Body of pancreas (tissue), 4 donors: Measurements from ENCODE around the gene DYNLT2.

ENCODE experiments used
- CTCF ChIP-seq, 7 experiments: fragments of 450-650 bp in 4 of 7; fragments of 200-600 bp in 3 of 7; sonication (generic) in 3 of 7; IDR thresholded peaks; one replicate each; pipeline ENCODE4 v1.5.1; 2016 to 2019; ENCODE audit warnings: antibody characterized with exemption in 7 of 7
- POLR2A ChIP-seq, 3 donors: fragments of 450-650 bp; IDR thresholded peaks; one replicate each; pipeline ENCODE4 v1.6.1; 2016; ENCODE audit warnings: antibody characterized with exemption in 3 of 3, mild to moderate bottlenecking in 2 of 3

- TF ChIP-seq CTCF (IDR thresholded peaks at IDR 0.05) (no peak), POLR2A (IDR thresholded peaks at IDR 0.05) (no peak)
Observed at GRCh38 chr6:169800668-169801395, 49.5 kb upstream of the DYNLT2 start.
